B cell (primary cell): ENCODE data around the gene CYP3A5. TPM values are rescaled to one million over a fixed set of nuclear protein-coding genes. Genes with fewer than 3 reads are reported as not detected.

Experiments used
- ATAC-seq: fragments of 200-7000 bp; cut with Tn5 transposase; one replicate; pipeline ENCODE4 v1.10.0; 2021; ENCODE audit warnings: low read depth, mild to moderate bottlenecking, moderate number of reproducible peaks, moderate library complexity
- CTCF ChIA-PET: fragments of 350-600 bp; sonication (Branson Sonifier 250); formaldehyde crosslinking; loops from one replicate; lab custom pipeline; 2021; ENCODE audit warnings: antibody characterized with exemption, inconsistent platforms; lab: Charles Lee
- POLR2A ChIA-PET: fragments of 350-600 bp; sonication (Branson Sonifier 250); formaldehyde crosslinking; loops from one replicate; lab custom pipeline; 2021; ENCODE audit warnings: antibody characterized with exemption; lab: Charles Lee
- DNase-seq: peaks from one replicate; pipeline ENCODE4 v3.0.0; 2013
- H2AFZ ChIP-seq: 2 replicates; pipeline ENCODE4 v1.6.1; 2012; ENCODE audit warnings: mild to moderate bottlenecking, low read depth, low read length; ENCODE audit not compliant: insufficient read depth, poor library complexity, severe bottlenecking
- H3K27ac ChIP-seq, 2 donors: 1 replicate in 1 of 2; 2 replicates in 1 of 2; pipeline ENCODE4 v1.5.1; 2012 to 2013; ENCODE audit warnings: low read length in 2 of 2, mild to moderate bottlenecking in 2 of 2, moderate library complexity in 1 of 2
- H3K27me3 ChIP-seq, 4 experiments: fragments of 200-600 bp in 1 of 4; sonication (generic) in 1 of 4; replicated peaks in 1 of 4; 1 replicate in 2 of 4; 2 replicates in 2 of 4; pipeline versions ENCODE4 v1.6.1 to v1.7.0; 2013 to 2016; ENCODE audit warnings: low read length in 3 of 4, mild to moderate bottlenecking in 2 of 4, mixed read lengths in 1 of 4, moderate library complexity in 1 of 4; ENCODE audit not compliant: insufficient read depth in 4 of 4, control insufficient read depth in 3 of 4; ENCODE audit errors: control extremely low read depth in 1 of 4
- H3K36me3 ChIP-seq, 2 experiments: replicated peaks in 1 of 2; 1 replicate in 1 of 2; 2 replicates in 1 of 2; pipeline versions ENCODE4 v1.6.1 to v1.7.1; 2013; ENCODE audit warnings: low read length in 1 of 2; ENCODE audit not compliant: insufficient read depth in 2 of 2, control insufficient read depth in 1 of 2; ENCODE audit errors: control extremely low read depth in 1 of 2, extremely low read depth in 1 of 2
- H3K4me1 ChIP-seq, 2 donors: fragments of 200-600 bp in 1 of 2; sonication (generic) in 1 of 2; 1 replicate in 1 of 2; 2 replicates in 1 of 2; pipeline versions ENCODE4 v1.5.1 to v1.6.1; 2013 to 2017; ENCODE audit warnings: low read length in 2 of 2; ENCODE audit not compliant: control insufficient read depth in 2 of 2, insufficient read depth in 2 of 2
- H3K4me2 ChIP-seq: replicated peaks from 2 replicates; pipeline ENCODE3; 2012; ENCODE audit warnings: mild to moderate bottlenecking, low read depth, low read length; ENCODE audit not compliant: poor library complexity, severe bottlenecking
- H3K4me3 ChIP-seq, 5 experiments: fragments of 200-600 bp in 1 of 5; sonication (generic) in 1 of 5; 1 replicate in 3 of 5; 2 replicates in 2 of 5; pipeline versions ENCODE4 v1.5.1 to v1.7.0; 2011 to 2016; ENCODE audit warnings: low read length in 4 of 5, mild to moderate bottlenecking in 4 of 5, low read depth in 2 of 5, control low read depth in 1 of 5, moderate library complexity in 1 of 5; ENCODE audit not compliant: insufficient read depth in 1 of 5; ENCODE audit errors: control extremely low read depth in 1 of 5, extremely low read depth in 1 of 5
- H3K79me2 ChIP-seq: fragments of 200-600 bp; sonication (generic); one replicate; pipeline ENCODE4 v1.6.0; 2016; ENCODE audit warnings: low read length; ENCODE audit not compliant: control insufficient read depth, insufficient read depth
- H3K9ac ChIP-seq: fragments of 200-600 bp; sonication (generic); 2 replicates; pipeline ENCODE4 v1.6.1; 2017; ENCODE audit warnings: mild to moderate bottlenecking, low read length, moderate library complexity
- H3K9me3 ChIP-seq, 3 donors: one replicate each; pipeline versions ENCODE4 v1.6.1 to v1.7.1; 2013; ENCODE audit warnings: low read length in 2 of 3; ENCODE audit not compliant: control insufficient read depth in 2 of 3, insufficient read depth in 1 of 3; ENCODE audit errors: control extremely low read depth in 1 of 3
- H4K20me1 ChIP-seq: 2 replicates; pipeline ENCODE4 v1.6.0; 2012; ENCODE audit warnings: mild to moderate bottlenecking, low read length; ENCODE audit not compliant: insufficient read depth, control insufficient read depth, poor library complexity, severe bottlenecking
- H3K27ac Mint-ChIP-seq: one replicate; pipeline ENCODE4 v1.8.0; 2021; ENCODE audit warnings: mixed read lengths
- H3K27me3 Mint-ChIP-seq: one replicate; pipeline ENCODE4 v1.8.0; 2021; ENCODE audit warnings: mixed read lengths
- H3K4me1 Mint-ChIP-seq: one replicate; pipeline ENCODE4 v1.8.0; 2021; ENCODE audit warnings: mixed read lengths
- H3K4me3 Mint-ChIP-seq: one replicate; pipeline ENCODE4 v1.8.0; 2021; ENCODE audit warnings: mixed read lengths
- H3K9me3 Mint-ChIP-seq: one replicate; pipeline ENCODE4 v1.8.0; 2022; ENCODE audit warnings: mixed read lengths; ENCODE audit not compliant: insufficient read depth
- EZH2 ChIP-seq: IDR thresholded peaks from 2 replicates; pipeline ENCODE4 v1.6.1; 2012; ENCODE audit warnings: borderline replicate concordance, low read depth, mild to moderate bottlenecking, moderate library complexity, low read length; ENCODE audit not compliant: insufficient read depth, poor library complexity, severe bottlenecking
- WGBS: methylation state at CpG from one replicate; pipeline ENCODE4 v1.1.5; 2013; ENCODE audit warnings: missing lambda C conversion rate; ENCODE audit not compliant: insufficient coverage; 5-methylcytosine and 5-hydroxymethylcytosine counted together
- intact Hi-C: fragments of 100-400 bp; cut with micrococcal nuclease; formaldehyde crosslinking; loops from one replicate; pipeline ENCODE4 v1.10.0; 2022
- polyA plus RNA-seq: library from polyadenylated mRNA; depleted of rRNA; stranded (reverse); fragments of >200 nt; gene quantifications from 2 replicates; pipeline ENCODE4 v1.2.3, GENCODE V29; 2012
- total RNA-seq, 2 donors: library from RNA; stranded (reverse); fragments of 120-200 nt in 1 of 2; gene quantifications; 1 replicate in 1 of 2; 2 replicates in 1 of 2; pipeline versions ENCODE4 v1.2.3 to v1.2.4, GENCODE V29; 2013 to 2022
- TF ChIP-seq, protein P1 (sequence below): fragments of 200-600 bp; IDR thresholded peaks from one replicate; pipeline ENCODE4 v1.8.0; 2022; ENCODE audit warnings: antibody characterized with exemption, mild to moderate bottlenecking

CYP3A5 gene
- total and polyA plus RNA-seq, 2 donors (not counting 1 experiment from before 2014, with no cell fraction given): not detected

DNA sequence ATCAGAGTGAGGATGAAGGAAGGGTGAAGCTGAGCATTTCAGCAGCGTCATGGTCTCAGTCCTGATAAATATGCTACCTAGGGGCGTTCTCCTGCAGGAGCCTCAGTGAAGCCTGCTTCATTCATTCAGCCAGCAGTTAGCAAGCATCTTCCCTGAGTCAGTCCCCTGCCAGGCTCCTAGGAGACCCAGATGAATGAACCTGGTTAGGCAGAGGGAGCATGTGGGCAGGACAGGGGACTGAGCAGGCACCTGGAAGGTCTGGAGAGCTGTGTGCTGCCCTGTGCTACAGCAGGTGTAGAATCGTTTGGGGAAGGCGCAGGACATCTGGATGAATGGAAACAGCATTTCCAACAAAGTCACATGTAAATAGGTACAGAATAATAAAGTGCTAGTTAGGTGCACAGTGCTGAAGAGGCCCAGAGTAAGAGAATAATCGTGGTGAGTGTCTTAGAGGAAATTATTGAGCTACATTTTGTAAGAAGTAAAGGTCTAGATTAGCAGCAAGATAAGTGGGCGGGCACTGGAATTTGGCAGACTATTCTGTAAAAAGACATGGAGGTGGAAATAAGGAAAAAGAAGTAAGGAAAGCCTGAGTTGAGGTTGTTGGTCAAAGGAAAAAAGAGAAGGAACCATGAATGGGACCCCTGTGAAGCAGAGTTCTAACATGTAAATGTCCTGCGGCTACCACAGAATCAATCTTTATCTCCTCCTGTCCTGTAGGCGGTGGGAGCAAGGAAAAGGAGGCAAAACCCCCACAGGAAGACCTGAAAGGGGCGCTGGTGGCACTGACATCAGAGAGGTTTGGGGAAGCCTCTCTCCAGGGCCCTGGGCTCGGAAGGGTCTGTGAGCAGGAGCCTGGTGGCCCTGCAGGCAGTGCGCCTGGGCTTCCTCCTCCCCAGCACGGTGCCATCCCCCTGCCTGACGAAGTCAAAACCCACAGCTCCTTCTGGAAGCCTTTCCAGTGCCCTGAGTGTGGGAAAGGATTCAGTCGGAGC, 51.0 kb downstream of the CYP3A5 start:
- Mint-ChIP-seq H3K4me1 (peaks cover 2% of the 10 kb centered on the region), H3K27me3 (no peaks in the 10 kb centered on the region), H3K4me3 (no peak overlapping the region), H3K27ac (no peak overlapping the region), H3K9me3 (no peaks in the 10 kb centered on the region)
- Histone ChIP-seq H3K79me2 (peaks cover 14% of the 10 kb centered on the region), H3K4me2 (no peak overlapping the region), H3K9me3 (no peaks in the 10 kb centered on the region), H3K4me3 (no peak overlapping the region), H2AFZ (no peak overlapping the region), H4K20me1 (peaks cover 17% of the 10 kb centered on the region), H3K9ac (no peak overlapping the region), H3K4me1 (no peaks in the 10 kb centered on the region), H3K27me3 (no peaks in the 10 kb centered on the region), H3K36me3 (peaks cover 1 to 73% of the 10 kb centered on the region in 2 experiments), H3K27ac (no peak overlapping the region)
- intact Hi-C loops: no loop called here
- no peak for DNase-seq
- CTCF ChIA-PET: no interaction called here
- POLR2A ChIA-PET: no interaction called here
- TF ChIP-seq EZH2: no peak
- TF ChIP-seq, protein P1, sequence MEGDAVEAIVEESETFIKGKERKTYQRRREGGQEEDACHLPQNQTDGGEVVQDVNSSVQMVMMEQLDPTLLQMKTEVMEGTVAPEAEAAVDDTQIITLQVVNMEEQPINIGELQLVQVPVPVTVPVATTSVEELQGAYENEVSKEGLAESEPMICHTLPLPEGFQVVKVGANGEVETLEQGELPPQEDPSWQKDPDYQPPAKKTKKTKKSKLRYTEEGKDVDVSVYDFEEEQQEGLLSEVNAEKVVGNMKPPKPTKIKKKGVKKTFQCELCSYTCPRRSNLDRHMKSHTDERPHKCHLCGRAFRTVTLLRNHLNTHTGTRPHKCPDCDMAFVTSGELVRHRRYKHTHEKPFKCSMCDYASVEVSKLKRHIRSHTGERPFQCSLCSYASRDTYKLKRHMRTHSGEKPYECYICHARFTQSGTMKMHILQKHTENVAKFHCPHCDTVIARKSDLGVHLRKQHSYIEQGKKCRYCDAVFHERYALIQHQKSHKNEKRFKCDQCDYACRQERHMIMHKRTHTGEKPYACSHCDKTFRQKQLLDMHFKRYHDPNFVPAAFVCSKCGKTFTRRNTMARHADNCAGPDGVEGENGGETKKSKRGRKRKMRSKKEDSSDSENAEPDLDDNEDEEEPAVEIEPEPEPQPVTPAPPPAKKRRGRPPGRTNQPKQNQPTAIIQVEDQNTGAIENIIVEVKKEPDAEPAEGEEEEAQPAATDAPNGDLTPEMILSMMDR: no peak
- 92% methylated on average over 9 of the region's 14 CpGs for WGBS
- ATAC-seq: no peak

DNA sequence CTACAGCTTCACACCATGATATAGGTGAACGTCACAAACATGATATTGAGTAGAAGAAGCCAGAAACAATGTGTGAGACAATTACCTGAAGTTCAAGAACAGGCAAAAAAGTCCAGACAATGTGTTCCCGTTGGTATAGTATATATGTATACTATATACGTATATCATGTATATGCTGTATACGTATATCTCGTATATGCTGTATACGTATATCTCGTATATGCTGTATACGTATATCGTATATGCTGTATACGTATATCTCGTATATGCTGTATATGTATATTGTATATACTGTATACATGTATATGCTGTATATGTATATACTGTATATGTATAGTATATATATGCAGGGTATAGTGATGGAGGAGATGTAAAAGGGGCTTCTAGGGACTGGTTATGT, 52.3 kb downstream of the CYP3A5 start:
- ATAC-seq (no peak), DNase-seq (no peak)
- Histone ChIP-seq H3K9me3 (no peaks in the 10 kb centered on the region), H3K4me2 (no peak overlapping the region), H3K4me3 (no peak overlapping the region), H3K4me1 (no peaks in the 10 kb centered on the region), H3K27ac (no peak overlapping the region), H3K36me3 (peaks cover 1 to 77% of the 10 kb centered on the region in 2 experiments), H4K20me1 (peaks cover 21% of the 10 kb centered on the region), H3K27me3 (no peaks in the 10 kb centered on the region), H3K9ac (no peak overlapping the region), H3K79me2 (peaks cover 22% of the 10 kb centered on the region), H2AFZ (no peak overlapping the region)
- CTCF ChIA-PET: no interaction called here
- H3K27ac Mint-ChIP-seq: no peak overlapping the region
- peaks cover 2% of the 10 kb centered on the region for H3K4me1 Mint-ChIP-seq
- POLR2A ChIA-PET: no interaction called here
- no CpG with 5 or more reads among the region's 11 CpGs for WGBS
- no peak for TF ChIP-seq EZH2
- TF ChIP-seq, protein P1: no peak
- no peak overlapping the region for H3K4me3 Mint-ChIP-seq
- no peaks in the 10 kb centered on the region for H3K27me3 Mint-ChIP-seq
- no peaks in the 10 kb centered on the region for H3K9me3 Mint-ChIP-seq
- intact Hi-C loops: no loop called here
